Choroid plexus epithelial cell (primary cell): Measurements from ENCODE around the gene TWIST1.

ENCODE experiments used
- DNase-seq: peaks from one replicate; pipeline ENCODE4 v3.0.0-alpha.2; 2010; ENCODE audit warnings: low read depth
- H3K4me3 ChIP-seq: 2 replicates; pipeline ENCODE4 v1.5.1; 2011; ENCODE audit warnings: low read depth, mild to moderate bottlenecking, control low read depth, low read length, moderate library complexity
- CTCF ChIP-seq: conservative IDR thresholded peaks from 2 replicates; pipeline ENCODE4 v1.5.1; 2011; ENCODE audit warnings: low read depth, mild to moderate bottlenecking, control low read depth, inconsistent platforms, low read length, moderate library complexity

TWIST1 gene

DNA sequence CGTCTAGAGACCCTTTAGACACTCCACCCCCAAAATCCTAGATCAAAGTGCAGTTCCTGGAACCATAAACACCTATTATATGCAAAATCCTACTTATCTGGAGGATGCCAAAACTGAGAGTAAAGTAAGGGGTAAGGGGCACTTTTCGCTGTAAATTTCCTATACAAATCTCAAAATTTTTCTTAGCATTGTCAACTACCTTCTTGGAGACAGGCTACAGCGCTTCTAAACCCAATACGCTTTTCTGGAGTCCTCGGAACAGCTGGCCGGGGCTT is 10.4 kb downstream of the TWIST1 start:
- H3K4me3 ChIP-seq = peak overlapping the region; percentile 56
- TF ChIP-seq CTCF = no peak
- no peak for DNase-seq

- peak overlapping the region; percentile 56 for H3K4me3 ChIP-seq
- no peak for TF ChIP-seq CTCF
- DNase-seq = no peak
These were observed 11.0 kb downstream of the TWIST1 start for GRCh38 chr7:19106241-19107080.

GRCh38 chr7:19105546-19105945 is 11.9 kb downstream of the TWIST1 start:
- no peak overlapping the region for H3K4me3 ChIP-seq
- no peak for DNase-seq
- TF ChIP-seq CTCF = no peak

DNA sequence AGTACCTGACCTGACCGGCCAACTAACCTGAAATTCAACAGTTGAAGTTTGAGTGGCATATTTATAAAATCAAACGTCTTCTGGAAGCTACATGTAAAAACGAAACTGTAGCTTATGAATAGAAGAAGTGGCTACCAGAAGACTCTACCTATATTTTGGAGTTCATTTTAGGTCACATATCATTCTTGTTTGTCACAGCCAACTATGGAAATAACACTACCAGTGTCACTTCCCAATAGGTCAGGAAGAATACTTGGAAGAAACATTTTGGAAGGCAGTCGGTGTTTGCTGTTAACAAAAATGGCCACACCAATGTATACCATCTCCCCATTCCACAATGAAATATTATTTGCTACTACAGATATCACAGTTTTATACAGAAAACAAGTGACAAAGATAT is 12.6 kb downstream of the TWIST1 start:
- H3K4me3 ChIP-seq = no peak overlapping the region
- no peak for TF ChIP-seq CTCF
- no peak for DNase-seq

DNA sequence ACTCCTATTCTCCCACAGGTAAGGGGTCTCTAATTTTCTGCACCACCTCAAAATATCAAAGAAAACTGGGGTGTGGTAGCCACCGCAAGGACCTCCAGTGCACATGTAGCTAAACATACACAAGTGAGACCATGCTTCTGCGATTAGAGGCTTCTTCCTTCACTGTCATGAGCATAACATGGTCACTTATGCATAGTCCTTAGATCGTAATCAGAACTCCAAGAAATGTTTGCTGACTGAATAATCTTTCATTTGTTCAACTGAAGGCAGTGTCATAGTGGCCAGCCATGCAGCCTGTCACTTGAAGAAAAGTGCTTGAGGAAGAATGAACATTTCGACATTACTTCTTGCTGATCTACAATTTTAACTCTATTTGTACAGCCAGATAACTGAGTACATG is 14.6 kb downstream of the TWIST1 start:
- no peak for TF ChIP-seq CTCF
- no peak overlapping the region for H3K4me3 ChIP-seq
- no peak for DNase-seq

GRCh38 chr7:19101909-19102308 is 15.5 kb downstream of the TWIST1 start:
- DNase-seq = no peak
- H3K4me3 ChIP-seq = no peak overlapping the region

More at GRCh38 chr7:19101909-19102308, 15.5 kb downstream of the TWIST1 start:
- TF ChIP-seq CTCF = no peak
